Measurements from ENCODE around the gene PAX7.

GRCh38 chr1:18778437-18778836 is 147.8 kb downstream of the PAX7 start:
- TF ChIP-seq TAF1 (IDR thresholded peaks at IDR 0.05; ENCODE audit: borderline replicate concordance, insufficient read depth, low read length) = no peak
- TF ChIP-seq, protein P1, sequence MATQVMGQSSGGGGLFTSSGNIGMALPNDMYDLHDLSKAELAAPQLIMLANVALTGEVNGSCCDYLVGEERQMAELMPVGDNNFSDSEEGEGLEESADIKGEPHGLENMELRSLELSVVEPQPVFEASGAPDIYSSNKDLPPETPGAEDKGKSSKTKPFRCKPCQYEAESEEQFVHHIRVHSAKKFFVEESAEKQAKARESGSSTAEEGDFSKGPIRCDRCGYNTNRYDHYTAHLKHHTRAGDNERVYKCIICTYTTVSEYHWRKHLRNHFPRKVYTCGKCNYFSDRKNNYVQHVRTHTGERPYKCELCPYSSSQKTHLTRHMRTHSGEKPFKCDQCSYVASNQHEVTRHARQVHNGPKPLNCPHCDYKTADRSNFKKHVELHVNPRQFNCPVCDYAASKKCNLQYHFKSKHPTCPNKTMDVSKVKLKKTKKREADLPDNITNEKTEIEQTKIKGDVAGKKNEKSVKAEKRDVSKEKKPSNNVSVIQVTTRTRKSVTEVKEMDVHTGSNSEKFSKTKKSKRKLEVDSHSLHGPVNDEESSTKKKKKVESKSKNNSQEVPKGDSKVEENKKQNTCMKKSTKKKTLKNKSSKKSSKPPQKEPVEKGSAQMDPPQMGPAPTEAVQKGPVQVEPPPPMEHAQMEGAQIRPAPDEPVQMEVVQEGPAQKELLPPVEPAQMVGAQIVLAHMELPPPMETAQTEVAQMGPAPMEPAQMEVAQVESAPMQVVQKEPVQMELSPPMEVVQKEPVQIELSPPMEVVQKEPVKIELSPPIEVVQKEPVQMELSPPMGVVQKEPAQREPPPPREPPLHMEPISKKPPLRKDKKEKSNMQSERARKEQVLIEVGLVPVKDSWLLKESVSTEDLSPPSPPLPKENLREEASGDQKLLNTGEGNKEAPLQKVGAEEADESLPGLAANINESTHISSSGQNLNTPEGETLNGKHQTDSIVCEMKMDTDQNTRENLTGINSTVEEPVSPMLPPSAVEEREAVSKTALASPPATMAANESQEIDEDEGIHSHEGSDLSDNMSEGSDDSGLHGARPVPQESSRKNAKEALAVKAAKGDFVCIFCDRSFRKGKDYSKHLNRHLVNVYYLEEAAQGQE (IDR thresholded peaks at IDR 0.05; ENCODE audit: insufficient read depth in 1 of 2, low read depth in 2 of 2, low read length in 2 of 2) = no peak
- TF ChIP-seq POLR2AphosphoS5 (IDR thresholded peaks at IDR 0.05; ENCODE audit: low read depth, low read length) = no peak
- TF ChIP-seq FOXP2 (optimal IDR thresholded peaks at IDR 0.05; ENCODE audit: borderline replicate concordance, extremely low read depth, extremely low read length, insufficient read depth) = no peak
- TF ChIP-seq SIN3A (IDR thresholded peaks at IDR 0.05; ENCODE audit: borderline replicate concordance, insufficient read depth, low read length) = no peak

All from PFSK-1 (cell line).